Nephron progenitor cell (in vitro differentiated cells): ENCODE measurements around the gene SYCP2.

Source experiments
- DNase-seq: peaks from one replicate; pipeline ENCODE4 v3.0.0; 2021
- H3K27ac Mint-ChIP-seq: 2 replicates; pipeline ENCODE4 v1.8.0; 2021; ENCODE audit warnings: mild to moderate bottlenecking, moderate library complexity, mixed read lengths
- H3K27me3 Mint-ChIP-seq: 2 replicates; pipeline ENCODE4 v1.8.0; 2021; ENCODE audit warnings: mild to moderate bottlenecking, low read depth, mixed read lengths; ENCODE audit not compliant: poor library complexity
- H3K36me3 Mint-ChIP-seq: 2 replicates; pipeline ENCODE4 v1.8.0; 2021; ENCODE audit warnings: low read depth, mixed read lengths
- H3K4me1 Mint-ChIP-seq: 2 replicates; pipeline ENCODE4 v1.8.0; 2021; ENCODE audit warnings: mixed read lengths
- H3K4me3 Mint-ChIP-seq: 2 replicates; pipeline ENCODE4 v1.8.0; 2021; ENCODE audit warnings: mild to moderate bottlenecking, moderate library complexity, mixed read lengths
- H3K9me3 Mint-ChIP-seq: 2 replicates; pipeline ENCODE4 v1.8.0; 2021; ENCODE audit warnings: mild to moderate bottlenecking, moderate library complexity, mixed read lengths
- CTCF ChIP-seq: fragments of 200-600 bp; sonication (generic); IDR thresholded peaks from 2 replicates; pipeline ENCODE4 v1.5.0; 2021; ENCODE audit warnings: antibody characterized with exemption

SYCP2 gene

GRCh38 chr20:59832406-59833363 is 100.8 kb downstream of the SYCP2 start:
- Mint-ChIP-seq H3K27me3 (peaks cover 33% of the 10 kb centered on the region), H3K36me3 (peaks cover 5% of the 10 kb centered on the region), H3K27ac (no peak overlapping the region), H3K9me3 (peaks cover 75% of the 10 kb centered on the region), H3K4me3 (no peak overlapping the region), H3K4me1 (peaks cover 20% of the 10 kb centered on the region)
- DNase-seq = no peak
- TF ChIP-seq CTCF = no peak

DNA sequence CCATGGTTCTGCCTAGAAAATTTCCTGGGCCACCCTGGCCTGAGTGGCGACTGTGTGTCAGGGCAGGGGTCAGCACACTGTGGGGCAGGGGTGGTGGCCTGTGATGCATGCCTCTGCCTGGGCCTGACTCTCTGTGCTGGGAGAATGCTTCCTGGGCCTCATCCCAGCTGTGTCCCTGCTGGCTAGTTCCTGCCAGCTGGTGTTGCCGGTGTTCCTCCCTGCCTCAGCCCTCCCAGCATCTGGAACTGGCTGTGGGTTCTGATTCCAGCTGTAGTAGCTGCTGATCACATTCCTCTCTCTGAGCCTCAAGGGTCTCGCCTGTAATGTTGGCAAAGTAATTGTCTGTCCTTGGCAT is 101.5 kb downstream of the SYCP2 start:
- DNase-seq = no peak
- Mint-ChIP-seq H3K4me3 (no peak overlapping the region), H3K9me3 (peaks cover 74% of the 10 kb centered on the region), H3K27me3 (peaks cover 29% of the 10 kb centered on the region), H3K36me3 (peaks cover 5% of the 10 kb centered on the region), H3K27ac (no peak overlapping the region), H3K4me1 (peaks cover 15% of the 10 kb centered on the region)
- TF ChIP-seq CTCF = no peak

DNA sequence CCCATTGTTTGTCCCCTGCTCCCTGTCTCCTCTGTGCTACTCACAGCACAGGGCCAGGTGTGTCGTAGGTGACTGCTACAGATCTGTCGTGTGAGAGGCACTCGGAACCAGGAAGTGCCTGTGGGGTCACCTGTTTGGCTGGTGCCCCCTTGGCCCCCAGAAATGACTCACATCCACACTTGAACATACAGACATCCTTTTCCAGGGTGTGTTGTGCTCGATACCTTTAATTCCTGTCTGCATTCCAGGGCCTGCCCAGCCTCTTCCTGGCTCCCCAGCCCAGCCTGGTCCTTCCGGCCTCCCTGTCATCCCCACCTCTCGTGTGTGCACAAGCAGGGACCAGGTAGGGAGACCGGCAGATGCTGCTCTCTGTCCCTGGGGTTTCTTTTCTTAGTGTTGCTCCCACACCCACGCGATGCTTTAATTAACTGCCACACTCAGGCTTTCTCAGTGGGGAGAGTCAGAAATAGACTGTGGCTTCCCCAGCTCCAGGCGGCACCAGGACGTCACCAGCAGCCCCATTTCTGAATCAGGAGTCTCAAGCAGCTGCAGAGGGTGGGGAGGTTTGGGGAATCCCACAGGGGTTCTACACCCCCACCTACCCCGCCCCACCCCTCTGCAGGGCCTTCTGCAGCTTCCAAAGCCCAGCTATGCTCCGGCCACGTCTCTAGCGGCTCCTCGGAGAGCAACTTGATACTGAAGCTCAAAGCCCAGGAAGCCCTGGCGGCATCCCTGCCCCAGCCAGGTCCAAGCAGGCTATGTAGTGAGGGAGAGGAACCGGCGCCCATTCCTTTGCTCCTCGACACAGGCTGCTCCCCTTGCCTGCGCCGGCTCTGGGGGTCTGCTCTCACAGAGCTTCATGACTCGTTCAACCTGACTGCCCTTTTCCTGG is 102.2 kb downstream of the SYCP2 start:
- H3K9me3 Mint-ChIP-seq = peaks cover 78% of the 10 kb centered on the region
- H3K27ac Mint-ChIP-seq = no peak overlapping the region
- peaks cover 9% of the 10 kb centered on the region for H3K4me1 Mint-ChIP-seq
- H3K4me3 Mint-ChIP-seq = no peak overlapping the region
- TF ChIP-seq CTCF = no peak
- peaks cover 33% of the 10 kb centered on the region for H3K27me3 Mint-ChIP-seq
- H3K36me3 Mint-ChIP-seq = peaks cover 5% of the 10 kb centered on the region
- DNase-seq = no peak

DNA sequence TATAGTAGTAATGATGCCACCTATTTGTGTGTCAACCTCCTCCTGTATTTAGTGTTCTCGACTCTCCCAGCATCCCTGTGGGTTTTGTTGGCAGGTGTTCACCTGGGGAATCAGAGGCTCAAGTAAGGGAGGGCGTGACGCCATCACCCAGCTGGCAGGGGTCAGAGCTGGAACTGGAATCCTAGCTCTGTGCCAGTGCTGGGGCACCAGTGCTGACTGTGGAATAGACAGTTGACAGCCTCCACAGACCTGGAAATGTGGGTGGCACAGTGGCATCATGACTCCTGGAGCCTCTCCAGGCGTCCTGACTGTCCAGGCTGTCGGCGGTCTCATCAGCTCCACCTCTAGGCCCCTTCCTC is 102.8 kb downstream of the SYCP2 start:
- DNase-seq = no peak
- H3K4me3 Mint-ChIP-seq = no peak overlapping the region
- no peak overlapping the region for H3K27ac Mint-ChIP-seq
- peaks cover 33% of the 10 kb centered on the region for H3K27me3 Mint-ChIP-seq
- no peak for TF ChIP-seq CTCF
- H3K4me1 Mint-ChIP-seq = peaks cover 2% of the 10 kb centered on the region
- peaks cover 73% of the 10 kb centered on the region for H3K9me3 Mint-ChIP-seq
- H3K36me3 Mint-ChIP-seq = peaks cover 5% of the 10 kb centered on the region

DNA sequence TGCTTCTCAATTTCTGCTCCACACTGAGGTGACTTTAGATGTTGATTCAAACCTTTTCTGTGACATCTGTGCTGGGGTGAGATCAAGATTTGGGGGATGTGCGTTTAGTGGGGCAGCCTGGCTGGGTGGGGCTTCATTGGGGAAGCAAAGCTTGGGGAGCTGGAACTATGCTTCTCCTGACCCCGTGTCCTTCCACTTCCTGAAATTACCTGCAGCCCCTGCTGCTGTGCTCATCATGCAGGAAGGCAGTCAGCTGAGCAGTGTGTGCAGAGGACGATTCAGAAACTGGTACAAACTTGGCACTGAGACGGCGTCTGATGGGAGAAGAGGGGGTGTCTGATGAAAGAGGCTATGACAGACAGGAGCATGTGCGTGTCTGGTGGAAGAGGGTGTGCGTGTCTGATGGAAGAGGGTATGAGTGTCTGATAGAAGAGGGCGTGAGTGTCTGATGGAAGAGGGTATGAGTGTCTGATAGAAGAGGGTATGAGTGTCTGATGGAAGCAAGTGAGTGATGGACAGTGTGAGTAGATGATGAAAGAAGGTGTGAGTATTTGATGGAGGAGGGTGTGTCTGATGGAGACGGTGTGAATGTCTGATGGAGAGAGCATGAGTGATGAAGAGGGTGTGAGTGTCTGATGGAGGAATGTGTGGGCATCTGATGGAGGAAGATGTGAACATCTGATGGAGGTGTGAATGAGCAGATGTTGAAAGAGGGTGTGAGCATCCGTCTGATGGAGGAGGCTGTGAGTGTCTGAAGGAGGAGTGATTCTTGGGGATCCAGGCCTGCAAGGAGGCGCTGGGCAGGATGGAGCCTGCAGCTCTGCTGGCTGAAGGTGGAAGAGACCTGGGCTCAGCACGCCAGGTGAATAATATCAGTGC is 103.4 kb downstream of the SYCP2 start:
- Mint-ChIP-seq H3K4me1 (no peaks in the 10 kb centered on the region), H3K4me3 (no peak overlapping the region), H3K9me3 (peaks cover 77% of the 10 kb centered on the region), H3K27me3 (peaks cover 33% of the 10 kb centered on the region), H3K27ac (no peak overlapping the region), H3K36me3 (peaks cover 5% of the 10 kb centered on the region)
- no peak for DNase-seq
- no peak for TF ChIP-seq CTCF
